Loucy (cell line): ENCODE measurements around the gene CETP.

Source experiments
- CTCF ChIP-seq: fragments of 200-600 bp; sonication (generic); conservative IDR thresholded peaks from 2 replicates; pipeline ENCODE4 v1.5.1; 2014; ENCODE audit warnings: mild to moderate bottlenecking, antibody characterized with exemption, low read length
- EZH2phosphoT487 ChIP-seq: fragments of 200-600 bp; IDR thresholded peaks from 2 replicates; pipeline ENCODE4 v1.6.1; 2018; ENCODE audit warnings: antibody characterized with exemption, mild to moderate bottlenecking, moderate library complexity, borderline replicate concordance

- TF ChIP-seq EZH2phosphoT487 = no peak
- TF ChIP-seq CTCF = no peak
These were observed 25.3 kb upstream of the CETP start for GRCh38 chr16:56936491-56936890.
